Prostate gland (tissue), 2 donors: ENCODE results near the gene TNS1. TPM values are rescaled to one million over a fixed set of nuclear protein-coding genes. Genes with fewer than 3 reads are reported as not detected.

Experiments
- microRNA-seq: library from miRNA; unstranded; fragments of <30 nt; microRNA quantifications from one replicate; pipeline ENCODE4, GENCODE V29; 2016
- small RNA-seq, 2 donors: library from RNA; depleted of rRNA; stranded (forward); fragments of <200 nt; gene quantifications; one replicate each; pipeline ENCODE3, GENCODE V24; 2016
- total RNA-seq, 2 donors: library from RNA; depleted of rRNA; stranded (reverse); fragments of >200 nt; gene quantifications; one replicate each; pipeline ENCODE4 v1.1.0, GENCODE V29; 2016

Gene TNS1
- total RNA-seq, 2 donors from 2014 or later: 238 to 659 TPM

Small RNA genes within 50 kb of the gene (microRNA-seq; reads per million reads assigned to microRNA genes)
- gene MIR6809: 1.9 reads per million, percentile 27 among the genes with 10 or more reads in this experiment

Small RNA genes within 50 kb of the gene (small RNA-seq; reads per million reads assigned to genes)
- gene MIR6809: 0.10 to 0.19 reads per million in 2 donors

Other genes starting within 250 kb of the TNS1 start
- under 1 TPM; 0.11 to 0.27 TPM for gene RUFY4, start 66.3 kb upstream of the TNS1 start, total RNA-seq
- gene CXCR2, start 123.0 kb upstream of the TNS1 start, total RNA-seq: 1 to 10 TPM in 1 of 2 donors, not detected in 1; 3.0 TPM
- under 1 TPM in 1 of 2 donors, not detected in 1; 0.28 TPM for gene CXCR1, start 164.0 kb upstream of the TNS1 start, total RNA-seq
- gene ARPC2, start 214.2 kb upstream of the TNS1 start, total RNA-seq: 100 to 1,000 TPM; 182 to 207 TPM